ENCODE results near the gene C1QTNF9.
"Not testable (repeated sequence)": the region's sequence is repeated elsewhere in the genome, so short reads cannot be mapped to it uniquely, and the experiment has no call there.

C1QTNF9 gene

GRCh38 chr13:24362435-24362952 lies 53.1 kb downstream of the C1QTNF9 start:
- DNase-seq (ENCODE audit: low read depth in 2 of 2), result no peak

- no peak for DNase-seq (ENCODE audit: low read depth in 2 of 2)
Observed at GRCh38 chr13:24365191-24365590, 55.8 kb downstream of the C1QTNF9 start.

- DNase-seq (ENCODE audit: low read depth in 2 of 2), result not testable (repeated sequence)
Observed at GRCh38 chr13:24366315-24366714, 56.9 kb downstream of the C1QTNF9 start.

- DNase-seq (ENCODE audit: low read depth in 2 of 2), result not testable (repeated sequence)
Observed at GRCh38 chr13:24371273-24371672, 61.9 kb downstream of the C1QTNF9 start.

Data from stimulated activated CD4-positive, alpha-beta T cell treated with anti-CD3 and anti-CD28 coated beads, Interleukin-1b, Interleukin-23, amount 100 ng/mL, for 1 hour (primary cell).